Measurements from ENCODE around the gene SCD5.

DNA sequence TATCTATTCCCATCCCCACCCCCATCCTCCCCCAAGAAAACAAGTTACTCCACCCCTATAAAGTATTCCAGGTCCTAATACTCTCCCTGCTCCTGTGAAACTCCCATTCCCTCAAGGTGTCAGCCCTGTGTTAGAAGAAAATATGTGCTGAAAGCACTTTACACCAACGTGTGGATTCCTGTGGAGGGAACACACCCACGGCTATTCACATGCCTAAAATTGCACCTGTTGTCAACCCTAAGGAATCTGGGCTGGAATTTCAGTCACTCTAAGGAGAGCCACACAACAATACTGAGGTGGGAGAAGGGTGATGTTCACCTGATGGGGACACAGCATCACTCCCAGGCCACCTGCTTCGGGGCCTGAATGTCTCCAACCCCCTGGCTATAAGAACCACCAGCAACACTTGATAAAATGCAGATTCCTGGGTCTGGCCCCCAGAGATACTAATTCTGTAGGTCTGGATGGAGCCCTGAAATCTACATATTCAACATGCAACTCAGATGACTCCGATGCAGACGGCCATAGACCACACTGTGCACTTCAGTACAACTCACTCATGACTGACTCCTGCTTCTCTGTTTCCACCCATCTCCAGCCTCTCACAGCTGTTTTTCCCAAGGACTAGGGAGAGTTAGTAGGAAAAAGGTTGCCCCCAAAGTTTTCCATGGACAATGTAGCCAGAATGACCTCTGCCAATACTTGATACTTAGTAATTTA, 15.8 kb downstream of the SCD5 start:
- no peak for TF ChIP-seq CTCF (IDR thresholded peaks at IDR 0.05)
- no peak for TF ChIP-seq POLR2A (IDR thresholded peaks at IDR 0.05)

All from right lobe of liver (tissue), 4 donors.